HCT116 (cell line): ENCODE measurements around the gene IFNA2. TPM values are rescaled to one million over a fixed set of nuclear protein-coding genes. Genes with fewer than 3 reads are reported as not detected.

Source experiments
- ATAC-seq: fragments of 200-7000 bp; cut with Tn5 transposase; 2 replicates; pipeline ENCODE4 v1.9.1; 2020; ENCODE audit warnings: mild to moderate bottlenecking, moderate library complexity
- BruUV-seq: library from RNA; stranded (reverse); fragments of 400-500 nt; replicated peaks from 2 replicates; lab custom pipeline; 2021; lab: Mats Ljungman, UMichigan
- CTCF ChIA-PET: fragments of 300-600 bp; sonication (Branson Sonifier 250); formaldehyde crosslinking; loops from one replicate; lab custom pipeline; 2021; ENCODE audit warnings: antibody characterized with exemption; lab: Charles Lee
- POLR2A ChIA-PET: fragments of 300-600, 350-600 bp; sonication (Branson Sonifier 250); formaldehyde crosslinking; loops from one replicate; lab custom pipeline; 2021; ENCODE audit warnings: antibody characterized with exemption; lab: Charles Lee
- RAD21 ChIA-PET, 2 experiments: fragments of 300-600 bp; sonication (Branson Sonifier 250); formaldehyde crosslinking; loops; one replicate each; lab custom pipeline; 2023; ENCODE audit warnings: low total read pairs in 2 of 2; ENCODE audit not compliant: uncharacterized antibody in 2 of 2, unreplicated experiment in 2 of 2, low non-redundant PET in 1 of 2; lab: Charles Lee
- DNase-seq: peaks from one replicate; pipeline ENCODE4 v3.0.0-alpha.2; 2010; ENCODE audit warnings: low read depth, low spot score
- H2AFZ ChIP-seq: fragments of 200-600 bp; shearing (Covaris generic), sonication (generic); 2 replicates; pipeline ENCODE4 v1.6.1; 2017; ENCODE audit warnings: low read depth, mixed run types, mixed read lengths, antibody characterized with exemption, low read length; ENCODE audit not compliant: poor library complexity, severe bottlenecking
- H3K27ac ChIP-seq: 2 replicates; pipeline ENCODE4 v1.5.1; 2012; ENCODE audit warnings: low read depth, low read length
- H3K27me3 ChIP-seq: fragments of 200-600 bp; sonication (generic); 2 replicates; pipeline ENCODE4 v1.6.1; 2016; ENCODE audit warnings: mixed run types, low read length, mixed read lengths; ENCODE audit not compliant: insufficient read depth
- H3K36me3 ChIP-seq, 2 experiments: fragments of 200-500 bp in 1 of 2; fragments of 200-600 bp in 1 of 2; sonication (Bioruptor generic) in 1 of 2; sonication (generic) in 1 of 2; 2 replicates each; pipeline versions ENCODE4 v1.5.1 to v1.6.1; 2014 to 2016; ENCODE audit warnings: low read length in 2 of 2, inconsistent platforms in 1 of 2, mixed read lengths in 1 of 2, mixed run types in 1 of 2; ENCODE audit not compliant: insufficient read depth in 2 of 2, control insufficient read depth in 1 of 2
- H3K4me1 ChIP-seq, 2 experiments: fragments of 200-600 bp in 1 of 2; sonication (generic) in 1 of 2; 2 replicates each; pipeline versions ENCODE4 v1.5.1 to v1.6.1; 2012 to 2017; ENCODE audit warnings: low read length in 2 of 2, inconsistent platforms in 1 of 2, mild to moderate bottlenecking in 1 of 2, mixed read lengths in 1 of 2, mixed run types in 1 of 2, moderate library complexity in 1 of 2; ENCODE audit not compliant: insufficient read depth in 2 of 2, control insufficient read depth in 1 of 2
- H3K4me2 ChIP-seq: fragments of 200-600 bp; sonication (generic); 2 replicates; pipeline ENCODE4 v1.6.1; 2017; ENCODE audit warnings: mixed run types, low read length, mixed read lengths
- H3K4me3 ChIP-seq, 2 experiments: fragments of 200-600 bp in 1 of 2; sonication (generic) in 1 of 2; replicated peaks in 1 of 2; 2 replicates each; pipeline ENCODE4 v1.5.1; 2011 to 2016; ENCODE audit warnings: low read length in 2 of 2, control low read depth in 1 of 2, low read depth in 1 of 2, mild to moderate bottlenecking in 1 of 2, mixed read lengths in 1 of 2, mixed run types in 1 of 2
- H3K79me2 ChIP-seq: fragments of 200-600 bp; sonication (generic); 2 replicates; pipeline ENCODE4 v1.6.1; 2017; ENCODE audit warnings: mild to moderate bottlenecking, mixed run types, low read length, moderate library complexity, mixed read lengths; ENCODE audit not compliant: insufficient read depth
- H3K9ac ChIP-seq: fragments of 200-600 bp; sonication (generic); 2 replicates; pipeline ENCODE4 v1.6.1; 2016; ENCODE audit warnings: low read length, mixed read lengths
- H3K9me2 ChIP-seq: fragments of 200-600 bp; sonication (generic), shearing (Covaris generic); 2 replicates; pipeline ENCODE4 v1.6.1; 2017; ENCODE audit warnings: mixed run types, mild to moderate bottlenecking, moderate library complexity; ENCODE audit not compliant: insufficient read depth
- H3K9me3 ChIP-seq, 2 experiments: fragments of 200-500 bp in 1 of 2; fragments of 200-600 bp in 1 of 2; sonication (Bioruptor generic) in 1 of 2; sonication (generic) in 1 of 2; 2 replicates each; pipeline ENCODE4 v1.6.1; 2014 to 2017; ENCODE audit warnings: low read length in 2 of 2, mixed read lengths in 2 of 2, inconsistent platforms in 1 of 2, low read depth in 1 of 2, mild to moderate bottlenecking in 1 of 2, mixed run types in 1 of 2, moderate library complexity in 1 of 2; ENCODE audit not compliant: control insufficient read depth in 1 of 2, insufficient read depth in 1 of 2
- H4K20me1 ChIP-seq: fragments of 200-600 bp; sonication (generic), shearing (Covaris generic); 2 replicates; pipeline ENCODE4 v1.6.1; 2017; ENCODE audit warnings: mixed run types, mild to moderate bottlenecking, moderate library complexity; ENCODE audit not compliant: insufficient read depth
- CBX3 ChIP-seq: IDR thresholded peaks from 2 replicates; pipeline ENCODE4 v1.6.1; 2012; ENCODE audit warnings: low read depth
- CEBPB ChIP-seq: IDR thresholded peaks from 2 replicates; pipeline ENCODE4 v1.6.1; 2012; ENCODE audit warnings: low read depth
- CTCF ChIP-seq, 3 experiments: fragments of 200-600 bp in 1 of 3; sonication (generic) in 1 of 3; IDR thresholded peaks in 2 of 3; conservative IDR thresholded peaks in 1 of 3; 2 replicates each; pipeline ENCODE4 v1.5.1; 2012 to 2017; ENCODE audit warnings: low read depth in 2 of 3, low read length in 2 of 3, antibody characterized with exemption in 1 of 3, borderline replicate concordance in 1 of 3, control low read depth in 1 of 3, mild to moderate bottlenecking in 1 of 3, mixed read lengths in 1 of 3, mixed run types in 1 of 3, moderate library complexity in 1 of 3; ENCODE audit not compliant: insufficient read depth in 1 of 3
- ELF1 ChIP-seq: IDR thresholded peaks from 2 replicates; pipeline ENCODE4 v1.6.1; 2012; ENCODE audit warnings: low read depth, borderline replicate concordance
- JUND ChIP-seq: IDR thresholded peaks from 2 replicates; pipeline ENCODE4 v1.6.1; 2012
- MAX ChIP-seq: IDR thresholded peaks from 2 replicates; pipeline ENCODE4 v1.6.1; 2012
- POLR2A ChIP-seq: IDR thresholded peaks from 2 replicates; pipeline ENCODE4 v1.7.0; 2011; ENCODE audit warnings: borderline replicate concordance; ENCODE audit not compliant: insufficient read depth, insufficient read length; ENCODE audit errors: extremely low read depth
- POLR2AphosphoS5 ChIP-seq: IDR thresholded peaks from 2 replicates; pipeline ENCODE4 v1.6.1; 2011; ENCODE audit warnings: mild to moderate bottlenecking, low read depth, low read length, moderate library complexity
- SP1 ChIP-seq: IDR thresholded peaks from 2 replicates; pipeline ENCODE4 v1.6.1; 2012; ENCODE audit warnings: low read depth
- YY1 ChIP-seq: IDR thresholded peaks from 2 replicates; pipeline ENCODE4 v1.6.1; 2011; ENCODE audit warnings: low read length, low read depth, moderate library complexity, mild to moderate bottlenecking; ENCODE audit not compliant: insufficient replicate concordance; ENCODE audit errors: extremely low read depth
- intact Hi-C: fragments of 100-400 bp; cut with micrococcal nuclease; formaldehyde crosslinking; loops from 2 replicates; pipeline ENCODE4 v1.10.0; 2022
- total RNA-seq: library from RNA; stranded (reverse); gene quantifications from one replicate; pipeline ENCODE4 v1.2.1, GENCODE V29; 2021; ENCODE audit not compliant: unreplicated experiment
- TF ChIP-seq, protein P1 (sequence below): IDR thresholded peaks from 2 replicates; pipeline ENCODE4 v1.6.1; 2011; ENCODE audit warnings: mild to moderate bottlenecking, low read length, moderate library complexity; ENCODE audit not compliant: insufficient replicate concordance; ENCODE audit errors: extremely low read depth

The IFNA2 gene
- total RNA-seq, 1 experiment from 2014 or later = not detected

DNA sequence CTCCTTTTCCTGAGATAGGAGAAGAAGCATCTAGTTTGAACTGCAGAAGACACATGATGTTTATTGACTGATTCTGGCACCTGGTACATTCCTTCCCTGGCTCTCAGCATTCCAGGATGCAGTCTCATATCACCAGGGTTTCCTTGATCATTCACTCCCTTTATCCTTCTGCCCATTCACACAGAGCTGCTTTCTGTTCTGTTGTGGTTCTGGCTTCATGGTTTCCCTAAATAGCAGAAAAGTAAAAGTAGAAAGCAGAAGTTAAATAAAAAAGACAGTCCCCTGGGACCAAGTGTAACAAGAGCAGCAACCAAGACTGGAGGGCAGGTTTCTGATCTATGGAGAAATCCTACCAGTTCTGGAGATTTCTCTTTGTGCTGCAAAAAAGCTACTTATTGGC is 26.9 kb upstream of the IFNA2 start (continued):
- TF ChIP-seq, protein P1, sequence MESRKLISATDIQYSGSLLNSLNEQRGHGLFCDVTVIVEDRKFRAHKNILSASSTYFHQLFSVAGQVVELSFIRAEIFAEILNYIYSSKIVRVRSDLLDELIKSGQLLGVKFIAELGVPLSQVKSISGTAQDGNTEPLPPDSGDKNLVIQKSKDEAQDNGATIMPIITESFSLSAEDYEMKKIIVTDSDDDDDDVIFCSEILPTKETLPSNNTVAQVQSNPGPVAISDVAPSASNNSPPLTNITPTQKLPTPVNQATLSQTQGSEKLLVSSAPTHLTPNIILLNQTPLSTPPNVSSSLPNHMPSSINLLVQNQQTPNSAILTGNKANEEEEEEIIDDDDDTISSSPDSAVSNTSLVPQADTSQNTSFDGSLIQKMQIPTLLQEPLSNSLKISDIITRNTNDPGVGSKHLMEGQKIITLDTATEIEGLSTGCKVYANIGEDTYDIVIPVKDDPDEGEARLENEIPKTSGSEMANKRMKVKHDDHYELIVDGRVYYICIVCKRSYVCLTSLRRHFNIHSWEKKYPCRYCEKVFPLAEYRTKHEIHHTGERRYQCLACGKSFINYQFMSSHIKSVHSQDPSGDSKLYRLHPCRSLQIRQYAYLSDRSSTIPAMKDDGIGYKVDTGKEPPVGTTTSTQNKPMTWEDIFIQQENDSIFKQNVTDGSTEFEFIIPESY = no peak
- TF ChIP-seq YY1 = no peak
- TF ChIP-seq JUND = no peak
- no peak for TF ChIP-seq ELF1
- no peak for TF ChIP-seq MAX
- no peak for TF ChIP-seq POLR2A
- TF ChIP-seq, all 23 proteins: peak for 0

DNA sequence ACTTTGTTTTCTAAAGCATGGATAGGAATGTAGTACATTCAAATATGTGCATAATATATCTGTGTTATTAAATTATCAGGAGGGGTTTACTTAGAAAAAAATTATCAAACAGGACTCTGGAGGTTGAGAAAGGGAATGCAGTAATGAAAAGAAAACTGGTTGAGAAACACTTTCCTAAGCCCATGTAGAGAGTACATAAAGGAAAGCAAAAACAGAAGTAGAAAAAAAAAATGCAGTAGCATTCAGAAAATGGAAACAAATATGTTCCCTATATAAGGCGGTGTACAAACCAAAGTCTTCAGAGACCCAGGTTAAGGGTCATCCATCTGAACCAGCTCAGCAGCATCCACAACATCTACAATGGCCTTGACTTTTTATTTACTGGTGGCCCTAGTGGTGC is 23.6 kb upstream of the IFNA2 start, which contains the start of gene IFNA8:
IFNA8 (plus strand) TSS at position 301 of the 400 bp plus-strand sequence; CDS start at position 361, 60 bp downstream.
- BruUV-seq = no TSS peak
- Histone ChIP-seq H3K79me2 (no peaks in the 10 kb centered on the region), H3K27ac (no peak within 1 kb of the TSS), H3K9ac (no peak within 1 kb of the TSS), H3K36me3 (no peaks in the 10 kb centered on the region), H4K20me1 (no peaks in the 10 kb centered on the region), H3K9me3 (no peaks in the 10 kb centered on the region), H3K4me1 (no peaks in the 10 kb centered on the region), H3K9me2 (no peaks in the 10 kb centered on the region), H2AFZ (no peak within 1 kb of the TSS), H3K4me3 (no peak within 1 kb of the TSS), H3K27me3 (no peaks in the 10 kb centered on the region), H3K4me2 (no peak within 1 kb of the TSS)
- ChIA-PET POLR2A (no interaction called here), RAD21 (no interaction called here), CTCF (interaction anchor here (1.8 kb wide), 1 partner anchor 13 kb away, joined by 11 read pairs; no protein-coding TSS in a partner anchor)
- intact Hi-C loops = no loop called here
- ATAC-seq = no peak
- no peak for TF ChIP-seq SP1
- TF ChIP-seq CBX3 = no peak
- TF ChIP-seq POLR2AphosphoS5 = no peak
- no peak for TF ChIP-seq CEBPB
- TF ChIP-seq CTCF (IDR thresholded peaks at IDR 0.05 in 2 of 3, conservative IDR thresholded peaks at IDR 0.05 in 1 of 3; ENCODE audit: borderline replicate concordance in 1 of 3, insufficient read depth in 1 of 3, low read depth in 2 of 3, low read length in 2 of 3) = no peak
- no peak for DNase-seq
